Kidney glomerular epithelial cell (primary cell): ENCODE data around the gene PNPT1.
"Not testable (repeated sequence)": the region's sequence is repeated elsewhere in the genome, so short reads cannot be mapped to it uniquely, and the experiment has no call there.

Experiments used
- DNase-seq: peaks from one replicate; lab custom pipeline; 2025; lab: John Stamatoyannopoulos, UW

Gene PNPT1

GRCh38 chr2:55693181-55694125 is at the start of gene PNPT1:
TSS of gene PNPT1 (minus strand) at chr2:55693844. CDS start at chr2:55693823, 21 bp downstream.
- peak; percentile 92 for DNase-seq

DNA sequence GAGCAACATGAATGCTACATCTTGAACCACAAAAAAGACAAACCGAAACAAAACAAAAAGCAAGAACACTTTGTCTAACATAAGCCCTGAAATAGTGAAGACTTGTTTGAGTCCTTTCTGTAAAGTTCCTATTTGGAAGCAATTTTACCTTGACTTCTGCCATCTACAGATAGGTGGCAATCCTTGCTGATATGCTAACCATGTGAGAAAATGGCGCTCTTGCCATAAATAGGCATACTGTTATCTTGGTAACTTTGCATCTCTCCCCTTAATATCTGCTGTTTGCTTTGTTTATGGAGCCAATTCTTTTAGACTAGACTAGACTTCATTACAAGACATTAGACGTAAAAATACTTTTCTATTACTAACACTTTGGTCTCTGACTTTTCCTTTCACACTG is 49.4 kb upstream of the PNPT1 start:
- no peak for DNase-seq

DNA sequence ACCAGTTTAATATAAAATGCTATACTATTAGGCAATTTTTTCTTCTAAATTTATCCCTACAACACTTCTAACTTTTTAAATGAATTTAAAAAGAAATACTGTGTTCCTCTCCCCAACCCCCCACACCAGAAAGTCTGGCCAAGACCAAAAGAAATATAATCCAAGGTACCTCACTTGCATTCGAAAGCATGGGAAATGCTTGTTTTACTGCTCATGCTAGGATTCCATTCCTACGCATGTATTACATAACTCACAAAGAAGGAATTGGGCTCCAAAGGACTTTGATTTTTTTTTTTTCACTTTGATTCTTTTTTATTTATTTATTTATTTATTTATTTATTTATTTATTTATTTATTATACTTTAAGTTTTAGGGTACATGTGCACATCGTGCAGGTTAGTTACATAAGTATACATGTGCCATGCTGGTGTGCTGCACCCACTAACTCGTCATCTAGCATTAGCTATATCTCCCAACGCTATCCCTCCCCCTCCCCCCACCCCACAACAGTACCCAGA is 42.4 kb upstream of the PNPT1 start:
- not testable (repeated sequence) for DNase-seq

DNA sequence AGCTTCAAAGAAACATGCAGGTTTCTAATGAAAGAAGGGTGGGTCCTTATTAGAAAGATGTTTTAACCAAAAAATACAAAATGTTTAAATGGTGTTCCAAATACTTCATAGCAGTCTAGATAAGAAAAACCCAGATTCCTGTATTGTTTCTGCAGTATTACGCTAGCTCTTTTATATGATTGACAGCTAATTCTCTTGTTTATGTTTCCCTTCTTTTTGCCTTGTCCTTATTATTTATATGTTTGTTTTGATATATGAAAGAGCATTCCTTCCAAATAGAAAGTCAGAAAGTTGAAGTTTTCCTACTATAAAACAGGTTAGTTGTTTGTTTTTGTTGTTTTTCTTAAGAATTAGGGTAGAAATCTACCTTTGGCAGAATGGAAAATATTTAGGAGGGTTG is 41.1 kb upstream of the PNPT1 start:
- DNase-seq: no peak

GRCh38 chr2:55733335-55733734 is 39.7 kb upstream of the PNPT1 start:
- no peak for DNase-seq

DNA sequence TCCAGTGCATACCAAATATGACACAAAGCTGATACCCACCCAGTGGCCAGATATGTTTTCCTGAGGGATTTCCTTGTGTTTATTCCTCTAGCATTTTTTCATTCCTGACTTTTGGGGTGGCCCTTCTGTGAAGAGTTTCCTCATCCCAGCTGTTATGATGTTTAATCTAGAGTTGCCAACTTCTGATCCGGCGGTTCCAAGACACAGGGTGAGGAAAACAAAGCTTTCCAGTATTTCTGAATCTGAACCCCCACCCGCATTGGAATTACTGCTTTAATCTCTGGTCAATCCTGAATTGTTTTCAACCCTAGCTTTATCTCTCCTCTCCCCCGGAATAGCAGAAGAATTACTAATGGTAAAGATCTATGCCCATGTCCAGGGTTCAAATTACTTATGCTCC is 39.2 kb upstream of the PNPT1 start:
- no peak for DNase-seq

GRCh38 chr2:55729136-55729685 is 35.6 kb upstream of the PNPT1 start:
- no peak for DNase-seq

DNA sequence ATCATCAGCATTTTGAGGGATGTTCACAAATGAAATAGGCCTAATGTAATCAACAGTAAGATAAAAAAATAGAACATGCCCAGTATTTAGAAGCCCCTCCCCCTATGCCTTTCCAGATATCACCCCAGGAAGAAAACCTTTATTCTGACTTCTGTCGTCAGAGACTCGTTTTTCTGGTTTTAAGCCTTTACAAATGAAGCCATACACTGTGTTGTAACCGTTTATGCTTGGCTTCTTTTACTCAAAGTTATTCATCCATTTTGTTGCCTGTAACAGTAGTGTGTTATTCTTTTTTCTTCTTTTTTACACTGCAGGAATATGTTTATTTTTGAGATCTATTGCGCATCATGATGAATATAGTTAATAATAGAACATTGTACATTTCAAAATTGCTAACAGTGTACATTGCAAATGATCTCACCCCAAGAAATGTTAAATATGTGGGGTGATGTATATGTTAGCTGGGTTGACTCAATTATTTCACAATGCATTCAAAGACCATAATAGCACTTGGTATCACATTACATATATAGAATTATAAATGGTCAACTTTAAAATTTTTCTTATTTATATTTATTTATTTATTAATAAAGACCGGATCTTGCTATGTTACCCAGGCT is 28.1 kb upstream of the PNPT1 start:
- DNase-seq: no peak

DNA sequence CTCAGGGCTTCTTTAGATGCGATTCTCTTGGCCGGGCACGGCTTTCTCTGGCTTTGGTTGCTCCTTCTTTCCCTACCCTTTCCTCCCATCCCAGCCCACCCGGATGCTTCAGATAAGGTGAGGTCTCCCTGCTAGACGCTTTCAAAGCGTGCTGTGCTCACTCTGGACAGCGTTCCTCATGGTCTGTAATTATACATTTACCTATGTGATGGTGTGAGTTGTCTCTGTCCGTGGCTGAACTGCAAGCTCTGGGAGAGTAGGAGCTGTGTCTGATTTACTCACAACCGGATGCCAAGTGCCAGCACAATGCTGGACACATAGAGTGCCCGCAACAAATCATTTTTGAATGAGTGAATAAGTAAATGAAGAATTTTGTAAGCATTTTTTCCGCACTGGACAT is 26.8 kb upstream of the PNPT1 start:
- DNase-seq: no peak

- DNase-seq: no peak
Observed at GRCh38 chr2:55719852-55720251, 26.2 kb upstream of the PNPT1 start.

- DNase-seq: peak; percentile 54
Observed at GRCh38 chr2:55718165-55719008, 24.7 kb upstream of the PNPT1 start.

DNA sequence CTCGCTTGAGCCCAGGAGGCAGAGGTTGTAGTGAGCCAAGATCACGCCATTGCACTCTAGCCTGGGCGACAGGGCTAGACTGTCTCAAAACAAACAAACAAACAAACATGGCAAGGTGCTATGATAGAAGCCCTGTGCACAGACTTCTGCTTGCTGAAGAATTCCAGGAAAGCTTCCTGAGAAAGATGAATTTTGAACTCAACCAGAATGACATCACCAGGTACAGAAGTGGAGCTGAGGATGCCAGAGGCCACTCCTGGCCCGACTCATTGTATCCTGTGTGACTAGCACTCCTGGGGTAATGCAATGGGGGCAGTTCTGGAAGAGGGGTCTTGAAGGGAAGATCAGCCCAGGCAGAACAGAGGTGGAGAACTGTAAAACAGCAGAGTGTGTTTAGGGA is 22.0 kb upstream of the PNPT1 start:
- no peak for DNase-seq

- not testable (repeated sequence) for DNase-seq
Observed at GRCh38 chr2:55715178-55715577, 21.5 kb upstream of the PNPT1 start.

GRCh38 chr2:55712477-55713060 is 18.9 kb upstream of the PNPT1 start:
- DNase-seq: no peak

DNA sequence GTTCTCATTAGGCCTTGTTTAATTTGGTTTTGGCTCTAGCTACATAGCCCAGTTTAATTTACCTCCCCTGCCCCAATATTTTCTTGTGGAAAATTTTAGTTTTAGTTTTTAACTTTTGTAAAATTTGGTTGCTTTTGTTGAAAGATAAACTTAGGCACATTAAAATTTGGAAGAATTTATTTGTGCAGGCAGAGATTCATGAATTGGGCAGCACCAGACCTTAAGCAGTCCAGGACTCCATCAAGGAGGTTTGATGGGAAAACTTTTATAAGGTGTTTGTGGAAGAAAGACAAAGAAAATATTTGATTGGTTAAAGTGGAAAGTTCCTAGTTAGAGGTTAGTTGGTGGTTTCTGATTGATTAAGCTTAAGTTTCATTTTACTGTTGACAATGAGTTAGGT is 16.4 kb upstream of the PNPT1 start:
- DNase-seq: no peak

DNA sequence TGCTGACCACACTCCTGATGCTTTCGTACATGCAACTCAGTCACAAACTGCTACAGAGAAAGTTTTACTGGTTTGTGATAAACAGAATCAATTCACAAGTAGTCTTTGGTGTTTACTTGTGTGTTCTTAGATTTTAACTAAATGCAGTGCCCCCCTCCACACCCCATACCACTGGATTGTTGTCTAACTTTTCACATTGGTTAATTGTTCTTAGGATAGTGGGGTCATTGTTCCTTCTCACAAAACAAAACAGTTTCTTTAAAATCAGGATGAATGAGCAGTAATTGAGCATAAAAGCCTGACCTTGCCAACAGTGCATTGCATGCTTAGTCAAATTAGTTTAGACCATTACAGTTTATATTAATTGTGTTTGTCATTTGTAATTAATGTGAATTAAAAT is 14.1 kb upstream of the PNPT1 start:
- DNase-seq: no peak

- DNase-seq: not testable (repeated sequence)
Observed at GRCh38 chr2:55706258-55706657, 12.6 kb upstream of the PNPT1 start.

GRCh38 chr2:55705027-55705653 is 11.5 kb upstream of the PNPT1 start:
- no peak for DNase-seq

- no peak for DNase-seq
Observed at GRCh38 chr2:55703350-55703749, 9.7 kb upstream of the PNPT1 start.

DNA sequence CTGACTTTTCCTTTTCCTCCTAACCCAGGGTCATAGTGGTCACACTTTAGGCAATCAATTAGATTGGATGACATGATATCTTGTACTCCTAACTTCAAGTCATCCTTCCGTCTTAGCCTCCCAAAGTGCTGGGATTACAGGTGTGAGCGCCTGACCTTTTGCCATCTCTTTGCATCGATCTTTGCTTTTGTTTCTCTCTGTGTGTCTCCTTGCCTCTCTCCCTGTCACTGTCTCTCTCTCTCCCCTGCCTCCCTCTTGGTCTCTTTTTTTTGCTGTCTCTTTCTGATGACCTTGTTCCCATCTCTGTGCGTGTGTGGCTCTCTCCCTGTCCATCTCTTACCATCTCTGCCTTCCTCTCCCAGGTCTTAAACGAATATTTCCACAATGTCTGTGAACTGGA is 904 bp downstream of the PNPT1 start:
- not testable (repeated sequence) for DNase-seq

DNA sequence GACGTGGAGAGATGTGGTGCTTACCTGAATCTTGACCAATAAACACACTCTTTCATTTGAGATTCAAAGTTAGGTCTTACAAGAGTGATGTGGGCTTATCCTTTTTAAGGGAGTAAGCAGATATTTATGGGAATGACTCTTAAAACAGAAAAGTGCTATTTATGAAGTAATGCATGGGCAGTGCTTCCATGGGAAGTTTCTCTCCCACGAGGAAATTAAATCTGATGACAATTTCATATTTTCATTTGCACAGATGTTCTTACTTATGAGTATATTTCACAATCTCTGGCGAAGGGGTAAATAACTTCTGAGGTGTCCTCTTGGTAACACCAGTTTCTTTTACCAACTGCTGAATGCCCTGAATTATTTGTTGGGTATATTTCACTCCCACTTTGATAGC is 21.0 kb downstream of the PNPT1 start:
- DNase-seq: no peak
